ENCODE data around the gene MLYCD. TPM values are rescaled to one million over a fixed set of nuclear protein-coding genes. Genes with fewer than 3 reads are reported as not detected.

Gene MLYCD
- total RNA-seq, result 6.7 TPM

DNA sequence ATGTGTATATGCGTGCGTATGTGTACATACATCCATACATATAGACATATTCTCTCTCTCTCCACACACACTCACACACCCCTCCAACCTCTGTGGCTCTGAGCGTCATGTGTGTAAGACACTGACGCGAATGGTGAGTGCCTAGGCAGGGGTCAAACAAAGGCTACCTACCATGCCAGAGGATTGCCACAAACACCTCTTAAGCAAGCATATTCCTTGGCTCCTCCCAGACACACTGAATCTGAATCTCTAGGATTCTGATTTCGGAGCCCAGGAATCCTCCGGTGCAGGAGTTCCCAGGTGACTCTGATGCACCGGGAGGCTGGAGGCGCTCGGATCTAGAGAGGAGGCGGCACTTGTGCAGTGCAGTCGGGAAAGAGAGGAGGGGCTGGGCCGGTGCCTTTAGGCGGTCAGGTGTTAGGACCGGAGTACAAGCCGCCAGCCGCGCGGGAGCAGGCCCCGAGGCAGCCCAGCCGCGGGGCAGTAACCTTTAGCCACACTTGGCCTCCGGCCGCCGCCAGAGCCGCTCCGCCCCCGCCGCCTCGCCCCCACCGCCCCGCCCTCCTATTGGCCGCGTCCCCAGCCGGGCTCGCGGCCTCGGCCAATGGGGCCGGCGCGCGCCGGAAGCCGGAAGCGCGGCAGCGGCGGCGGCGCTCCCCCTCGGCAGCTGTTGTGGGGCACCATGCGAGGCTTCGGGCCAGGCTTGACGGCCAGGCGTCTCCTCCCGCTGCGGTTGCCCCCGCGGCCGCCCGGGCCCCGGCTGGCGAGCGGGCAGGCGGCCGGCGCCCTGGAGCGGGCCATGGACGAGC lies at the start of gene MLYCD:
Gene MLYCD (plus strand): TSS at position 653 of the 809 bp plus-strand sequence. CDS start 30 bp downstream, at position 683.

DNA sequence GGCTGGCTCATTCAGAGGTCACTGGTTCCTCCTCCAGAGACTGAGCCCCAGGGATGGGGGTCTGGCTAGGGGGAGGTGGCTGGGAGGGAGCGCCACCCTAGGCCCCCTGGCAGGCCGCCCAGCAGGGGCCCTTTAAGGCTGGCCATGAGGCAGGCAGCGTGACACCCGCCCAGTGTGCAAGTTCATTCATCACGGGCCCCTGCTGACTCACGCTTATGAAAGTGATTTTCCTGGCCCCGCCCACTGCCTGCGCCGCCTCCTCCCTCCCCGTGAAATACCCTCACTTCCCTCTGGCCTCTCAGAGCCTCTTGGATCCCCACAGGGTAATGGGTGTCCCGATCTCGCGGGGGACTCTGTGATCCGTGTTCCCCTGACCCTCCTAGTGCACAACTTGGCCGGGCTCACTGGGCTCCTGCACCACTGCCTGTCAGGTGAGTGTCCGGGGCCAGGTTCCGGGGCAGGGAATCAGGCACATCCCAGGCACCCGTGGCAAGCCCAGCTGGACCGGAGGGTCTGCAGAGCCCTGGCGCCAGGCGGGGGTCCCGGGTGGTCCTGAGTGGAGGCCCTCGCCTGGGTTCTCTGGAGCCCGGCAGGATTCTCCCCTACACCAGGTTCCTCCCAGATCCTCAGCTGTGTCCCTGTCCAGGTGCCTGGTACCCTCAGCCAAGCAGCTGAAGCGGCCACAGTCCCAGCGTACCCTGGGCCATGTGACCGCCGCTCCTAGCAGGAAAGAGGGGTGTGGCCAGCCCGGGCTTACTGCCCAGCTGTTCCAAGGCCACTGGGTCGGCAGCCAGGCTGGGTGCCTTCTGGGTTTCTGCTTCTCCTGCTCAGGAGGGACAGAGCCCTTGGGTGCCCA lies 54.3 kb downstream of the MLYCD start, which contains the start of gene OSGIN1:
Gene OSGIN1 (plus strand): TSS at position 301 of the 856 bp plus-strand sequence. CDS start 4,432 bp downstream, outside the sequence.

DNA sequence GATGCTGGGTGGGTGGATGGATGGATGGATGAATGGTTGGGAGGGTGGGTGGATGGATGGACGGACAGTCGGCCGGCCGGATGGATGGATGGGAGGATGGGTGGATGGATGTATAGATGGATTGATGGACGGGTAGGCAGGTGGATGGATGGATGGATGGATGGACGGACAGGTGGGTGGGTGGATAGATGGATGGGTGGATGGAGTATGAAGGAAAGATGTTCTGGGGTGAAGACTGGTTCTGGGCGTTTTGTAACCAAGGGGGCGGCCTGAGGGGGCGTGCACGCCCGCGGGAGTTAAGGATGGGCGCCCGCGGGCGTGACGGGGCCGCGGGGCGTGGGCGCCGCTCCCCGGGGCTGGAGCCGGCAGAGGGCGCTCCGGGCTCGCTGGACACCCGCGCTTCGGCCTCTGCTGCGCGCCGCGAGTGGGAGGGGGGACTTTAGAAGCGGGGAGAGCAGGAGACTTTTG lies 69.0 kb downstream of the MLYCD start, which contains the start of gene NECAB2:
Gene NECAB2 (plus strand): TSS at position 407 of the 468 bp plus-strand sequence. CDS start 405 bp downstream, outside the sequence.

Other genes starting within 250 kb of the MLYCD start
- 57.8 TPM for gene HSBP1, start 91.1 kb upstream of the MLYCD start, total RNA-seq
- 1.7 TPM for gene OSGIN1, start 54.1 kb downstream of the MLYCD start, total RNA-seq
- gene NECAB2, start 69.1 kb downstream of the MLYCD start, total RNA-seq, result 7.3 TPM
- gene SLC38A8, start 143.7 kb downstream of the MLYCD start, total RNA-seq, result 6.6 TPM
- gene MBTPS1, start 217.8 kb downstream of the MLYCD start, total RNA-seq, result 149 TPM
- gene HSDL1, start 246.1 kb downstream of the MLYCD start, total RNA-seq, result 86.4 TPM
- gene DNAAF1, start 246.2 kb downstream of the MLYCD start, total RNA-seq, result 0.33 TPM